Measurements from ENCODE around the gene ARHGAP20.

DNA sequence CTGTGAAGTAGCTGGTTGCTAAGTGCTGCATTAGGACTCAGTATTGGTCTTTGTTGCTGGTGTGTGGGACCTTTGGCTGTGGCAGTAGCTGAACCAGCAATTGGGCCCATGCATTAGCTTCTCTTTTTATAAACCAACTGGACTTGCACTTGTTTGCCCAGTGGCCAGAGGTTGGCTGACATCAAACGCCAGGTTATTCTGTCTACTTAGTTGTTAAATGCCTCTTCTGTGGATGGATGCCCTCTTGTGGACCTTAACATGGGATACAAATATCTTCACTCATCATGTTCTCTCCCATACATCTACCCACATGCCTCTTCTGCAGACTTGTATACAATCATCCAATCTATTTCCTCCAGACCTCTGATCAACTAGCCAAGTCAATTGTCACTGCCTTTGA is 26.4 kb upstream of the ARHGAP20 start:
- TF ChIP-seq, protein P1, sequence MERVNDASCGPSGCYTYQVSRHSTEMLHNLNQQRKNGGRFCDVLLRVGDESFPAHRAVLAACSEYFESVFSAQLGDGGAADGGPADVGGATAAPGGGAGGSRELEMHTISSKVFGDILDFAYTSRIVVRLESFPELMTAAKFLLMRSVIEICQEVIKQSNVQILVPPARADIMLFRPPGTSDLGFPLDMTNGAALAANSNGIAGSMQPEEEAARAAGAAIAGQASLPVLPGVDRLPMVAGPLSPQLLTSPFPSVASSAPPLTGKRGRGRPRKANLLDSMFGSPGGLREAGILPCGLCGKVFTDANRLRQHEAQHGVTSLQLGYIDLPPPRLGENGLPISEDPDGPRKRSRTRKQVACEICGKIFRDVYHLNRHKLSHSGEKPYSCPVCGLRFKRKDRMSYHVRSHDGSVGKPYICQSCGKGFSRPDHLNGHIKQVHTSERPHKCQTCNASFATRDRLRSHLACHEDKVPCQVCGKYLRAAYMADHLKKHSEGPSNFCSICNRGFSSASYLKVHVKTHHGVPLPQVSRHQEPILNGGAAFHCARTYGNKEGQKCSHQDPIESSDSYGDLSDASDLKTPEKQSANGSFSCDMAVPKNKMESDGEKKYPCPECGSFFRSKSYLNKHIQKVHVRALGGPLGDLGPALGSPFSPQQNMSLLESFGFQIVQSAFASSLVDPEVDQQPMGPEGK (CRISPR knock-in tag; IDR thresholded peaks at IDR 0.05; ENCODE audit: borderline replicate concordance): no peak
- TF ChIP-seq RARB (CRISPR knock-in tag; IDR thresholded peaks at IDR 0.05): no peak
- TF ChIP-seq ZNF8 (CRISPR knock-in tag; IDR thresholded peaks at IDR 0.05): no peak
- no peak for TF ChIP-seq ZC3H10 (CRISPR knock-in tag; IDR thresholded peaks at IDR 0.05)
- TF ChIP-seq, protein P2, sequence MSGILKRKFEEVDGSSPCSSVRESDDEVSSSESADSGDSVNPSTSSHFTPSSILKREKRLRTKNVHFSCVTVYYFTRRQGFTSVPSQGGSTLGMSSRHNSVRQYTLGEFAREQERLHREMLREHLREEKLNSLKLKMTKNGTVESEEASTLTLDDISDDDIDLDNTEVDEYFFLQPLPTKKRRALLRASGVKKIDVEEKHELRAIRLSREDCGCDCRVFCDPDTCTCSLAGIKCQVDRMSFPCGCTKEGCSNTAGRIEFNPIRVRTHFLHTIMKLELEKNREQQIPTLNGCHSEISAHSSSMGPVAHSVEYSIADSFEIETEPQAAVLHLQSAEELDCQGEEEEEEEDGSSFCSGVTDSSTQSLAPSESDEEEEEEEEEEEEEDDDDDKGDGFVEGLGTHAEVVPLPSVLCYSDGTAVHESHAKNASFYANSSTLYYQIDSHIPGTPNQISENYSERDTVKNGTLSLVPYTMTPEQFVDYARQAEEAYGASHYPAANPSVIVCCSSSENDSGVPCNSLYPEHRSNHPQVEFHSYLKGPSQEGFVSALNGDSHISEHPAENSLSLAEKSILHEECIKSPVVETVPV (CRISPR knock-in tag; IDR thresholded peaks at IDR 0.05): no peak
- no peak for TF ChIP-seq ZNF70 (CRISPR knock-in tag; IDR thresholded peaks at IDR 0.05)
- TF ChIP-seq SNAI2 (CRISPR knock-in tag; IDR thresholded peaks at IDR 0.05): no peak
- TF ChIP-seq, protein P3, sequence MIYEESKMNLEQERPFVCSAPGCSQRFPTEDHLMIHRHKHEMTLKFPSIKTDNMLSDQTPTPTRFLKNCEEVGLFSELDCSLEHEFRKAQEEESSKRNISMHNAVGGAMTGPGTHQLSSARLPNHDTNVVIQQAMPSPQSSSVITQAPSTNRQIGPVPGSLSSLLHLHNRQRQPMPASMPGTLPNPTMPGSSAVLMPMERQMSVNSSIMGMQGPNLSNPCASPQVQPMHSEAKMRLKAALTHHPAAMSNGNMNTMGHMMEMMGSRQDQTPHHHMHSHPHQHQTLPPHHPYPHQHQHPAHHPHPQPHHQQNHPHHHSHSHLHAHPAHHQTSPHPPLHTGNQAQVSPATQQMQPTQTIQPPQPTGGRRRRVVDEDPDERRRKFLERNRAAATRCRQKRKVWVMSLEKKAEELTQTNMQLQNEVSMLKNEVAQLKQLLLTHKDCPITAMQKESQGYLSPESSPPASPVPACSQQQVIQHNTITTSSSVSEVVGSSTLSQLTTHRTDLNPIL (CRISPR knock-in tag; IDR thresholded peaks at IDR 0.05; ENCODE audit: low read depth): no peak
- no peak for TF ChIP-seq OSR1 (CRISPR knock-in tag; IDR thresholded peaks at IDR 0.05)
- no peak for TF ChIP-seq ARNTL (CRISPR knock-in tag; IDR thresholded peaks at IDR 0.05; ENCODE audit: borderline replicate concordance, low read depth)
- no peak for TF ChIP-seq ZFP30 (CRISPR knock-in tag; IDR thresholded peaks at IDR 0.05)

Measured in SK-N-SH treated with all-trans-retinoic acid at 6 μM for 48 hours (cell line).